NOMO-1 treated with dmso at 0.1 percent for 144 hours (cell line): ENCODE data around the gene TDRD9.
A peak's percentile ranks its signal among the peaks of the same experiment; 100 is the strongest.

ENCODE experiments used
- DNase-seq: peaks from one replicate; lab custom pipeline; 2025; ENCODE audit not compliant: unreplicated experiment; lab: John Stamatoyannopoulos, UW

Gene TDRD9

DNA sequence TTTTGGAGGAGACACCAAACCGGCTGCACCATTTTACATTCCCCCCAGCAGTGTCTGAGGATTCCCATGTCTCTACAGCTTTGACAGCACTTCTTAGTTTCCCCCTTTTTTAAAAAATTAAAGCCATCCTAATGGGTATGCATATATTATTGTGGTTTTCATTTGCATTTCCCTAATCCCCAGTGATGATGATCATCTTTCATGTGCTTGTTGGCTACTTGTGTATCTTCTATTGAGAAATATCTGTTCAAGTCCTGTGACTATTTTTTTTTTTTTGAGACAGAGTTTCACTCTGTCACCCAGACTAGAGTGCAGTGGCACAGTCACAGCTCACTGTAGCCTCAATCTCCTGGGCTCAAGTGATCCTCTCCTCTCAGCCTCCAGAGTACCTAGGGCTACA lies 134.0 kb downstream of the TDRD9 start:
- DNase-seq = no peak

DNA sequence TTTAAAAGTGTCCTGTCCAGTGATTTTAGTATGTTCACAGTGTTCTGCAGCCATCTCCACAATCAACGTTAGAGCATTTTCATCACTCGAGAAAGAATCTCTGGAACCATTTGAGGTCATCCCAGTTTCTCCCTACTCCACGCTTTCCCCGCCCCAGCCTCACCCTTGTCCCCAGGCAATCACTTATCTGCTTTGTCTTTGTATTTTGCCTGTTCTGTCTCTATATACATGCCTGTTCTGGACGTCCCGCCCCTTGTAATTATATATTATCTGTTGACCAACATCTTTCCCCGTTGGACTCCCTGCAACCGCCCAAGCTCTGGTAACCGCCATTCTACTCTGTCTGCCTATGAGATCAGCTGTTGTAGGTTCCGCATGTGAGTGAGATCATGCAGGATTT lies 135.7 kb downstream of the TDRD9 start:
- DNase-seq = no peak

DNA sequence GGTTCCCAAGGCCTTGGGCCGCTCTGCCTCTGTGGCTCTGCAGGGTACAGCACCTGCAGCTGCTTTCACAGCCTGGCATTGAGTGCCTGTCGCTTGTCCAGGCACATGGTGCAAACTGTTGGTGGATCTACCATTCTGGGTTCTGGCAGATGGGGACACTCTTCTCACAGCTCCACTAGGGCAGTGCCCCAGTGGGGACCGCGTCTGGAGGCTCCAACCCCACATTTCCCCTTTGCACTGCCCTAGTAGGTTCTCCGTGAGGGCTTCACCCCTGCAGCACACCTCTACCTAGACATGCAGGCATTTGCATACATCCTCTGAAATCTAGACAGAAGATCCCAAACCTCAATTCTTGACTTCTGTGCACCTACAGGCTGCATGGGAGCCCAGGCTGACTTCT lies 138.0 kb downstream of the TDRD9 start:
- no peak for DNase-seq

DNA sequence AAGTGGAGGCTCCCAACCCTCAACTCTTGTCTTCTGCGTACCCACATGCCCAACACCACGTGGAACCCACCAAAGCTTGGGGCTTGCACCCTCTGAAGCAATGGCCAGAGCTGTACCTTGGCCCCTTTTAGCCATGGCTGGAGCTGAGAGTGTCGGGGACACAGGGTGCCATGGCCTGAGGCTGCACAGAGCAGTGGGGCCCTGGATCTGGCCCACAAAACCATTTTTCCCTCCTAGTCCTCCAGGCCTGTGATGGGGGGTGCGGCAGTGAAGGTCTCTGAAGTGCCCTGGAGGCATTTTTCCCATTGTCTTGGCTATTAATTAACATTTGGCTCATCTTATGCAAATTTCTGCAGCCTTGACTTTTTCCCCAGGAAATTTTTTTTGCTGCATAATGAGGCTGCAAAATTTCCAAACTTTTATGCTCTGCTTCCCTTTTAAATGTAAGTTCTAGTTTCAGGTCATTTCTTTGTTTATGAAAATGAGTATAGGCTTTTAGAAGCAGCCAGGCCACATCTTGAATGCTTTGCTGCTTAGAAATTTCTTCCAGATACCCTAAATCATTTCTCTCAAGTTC lies 138.6 kb downstream of the TDRD9 start:
- no peak for DNase-seq

DNA sequence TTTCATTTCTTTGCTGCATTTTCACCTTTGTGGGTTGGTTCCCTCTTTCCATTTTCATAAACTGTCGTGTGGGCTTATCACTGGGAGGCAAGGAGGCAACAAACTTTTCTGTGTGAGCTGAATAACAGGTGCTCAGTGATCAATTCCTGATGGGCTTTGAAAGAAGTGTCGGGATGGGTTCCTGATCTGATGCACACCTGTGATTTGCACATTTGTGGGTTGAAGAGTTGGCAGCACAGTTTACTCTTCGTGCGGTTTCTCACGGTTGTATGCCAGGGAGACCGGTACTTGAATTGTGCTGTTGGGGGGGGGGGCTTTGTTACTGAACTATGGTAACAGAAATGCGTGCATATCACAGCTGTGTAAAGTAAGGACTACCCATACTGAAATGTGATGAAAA lies 141.3 kb downstream of the TDRD9 start:
- DNase-seq = no peak

DNA sequence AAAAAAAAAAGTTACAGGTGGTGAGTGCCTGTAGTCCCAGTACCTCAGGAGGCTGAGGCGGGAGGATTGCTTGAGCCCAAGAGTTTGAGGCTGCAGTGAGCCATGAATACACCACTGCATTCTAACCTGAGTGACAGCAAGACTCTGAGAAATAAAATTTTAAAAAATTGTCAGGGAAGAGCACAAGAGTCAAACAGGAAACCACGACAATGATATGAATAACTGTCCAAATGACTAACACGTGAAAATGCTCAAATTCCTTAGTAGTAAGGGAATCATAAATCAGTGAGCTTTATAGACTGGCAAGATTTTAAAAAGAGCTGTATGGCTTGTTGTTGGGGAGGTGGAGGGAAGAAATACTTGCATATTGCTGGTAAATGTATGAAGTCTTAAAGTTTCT lies 144.3 kb downstream of the TDRD9 start:
- no peak for DNase-seq

DNA sequence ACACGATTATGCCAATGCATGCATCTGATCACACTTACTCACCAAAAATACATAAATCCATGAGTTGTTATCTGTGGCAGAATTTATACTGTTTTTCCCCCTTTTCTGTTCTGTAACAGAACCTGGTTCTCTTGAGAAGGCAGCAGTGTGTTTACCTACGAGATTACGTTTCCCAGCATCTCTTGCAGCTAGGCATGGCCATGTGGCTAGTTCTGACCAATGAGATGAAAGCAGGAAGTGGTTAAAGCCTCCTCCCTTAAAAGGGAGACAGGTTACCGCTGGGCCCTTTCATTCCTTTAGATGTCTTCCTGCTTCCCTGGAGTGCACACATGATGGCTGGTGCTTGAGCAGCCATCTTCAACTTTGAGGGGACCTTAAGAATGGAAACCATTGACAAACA lies 145.5 kb downstream of the TDRD9 start:
- DNase-seq = no peak

DNA sequence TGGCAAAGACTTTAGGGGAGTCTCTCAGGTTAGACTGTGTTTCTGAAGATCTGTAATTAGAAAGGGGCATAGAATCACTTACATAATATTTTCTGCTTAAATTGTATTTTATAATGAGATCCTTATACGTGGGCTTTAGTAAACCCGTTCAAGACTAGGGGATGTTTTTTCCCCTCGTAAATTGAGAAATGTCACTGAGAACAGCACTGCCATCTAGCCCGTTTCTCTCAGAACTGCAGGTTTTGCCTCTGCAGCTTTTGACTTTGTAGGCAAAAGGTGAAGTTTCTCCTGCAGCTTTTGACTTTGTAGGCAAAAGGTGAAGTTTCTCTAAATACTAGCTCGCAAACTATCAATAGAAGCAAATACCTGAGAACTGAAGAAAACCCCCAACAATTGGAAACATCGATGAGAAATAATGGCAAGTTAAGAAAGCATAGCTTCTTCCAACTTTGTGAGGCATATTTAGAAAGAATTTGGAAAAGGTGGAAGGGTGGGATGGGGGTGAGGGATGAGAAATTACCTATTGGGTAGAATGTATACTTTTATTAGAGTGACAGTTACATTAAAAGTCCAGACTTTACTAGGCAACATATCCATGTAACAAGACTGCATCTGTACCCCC lies 147.4 kb downstream of the TDRD9 start:
- DNase-seq = no peak

DNA sequence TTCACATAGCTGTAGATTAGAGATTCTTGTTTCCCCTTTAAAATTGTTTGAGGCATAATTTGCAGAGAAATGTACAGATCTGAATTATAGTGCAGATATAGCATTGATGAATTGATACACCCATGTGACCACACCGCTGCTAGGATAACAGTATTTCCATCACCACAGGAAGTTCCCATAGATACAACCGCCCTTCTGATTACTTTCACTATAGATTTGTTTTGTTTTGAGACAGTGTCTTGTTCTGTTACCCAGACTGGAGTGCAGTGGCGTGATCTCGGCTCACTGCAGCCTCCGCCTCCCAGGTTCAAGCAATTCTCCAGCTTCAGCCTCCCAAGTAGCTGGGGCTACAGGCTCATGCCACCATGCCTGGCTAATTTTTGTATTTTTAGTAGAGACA lies 148.5 kb downstream of the TDRD9 start:
- no peak for DNase-seq

DNA sequence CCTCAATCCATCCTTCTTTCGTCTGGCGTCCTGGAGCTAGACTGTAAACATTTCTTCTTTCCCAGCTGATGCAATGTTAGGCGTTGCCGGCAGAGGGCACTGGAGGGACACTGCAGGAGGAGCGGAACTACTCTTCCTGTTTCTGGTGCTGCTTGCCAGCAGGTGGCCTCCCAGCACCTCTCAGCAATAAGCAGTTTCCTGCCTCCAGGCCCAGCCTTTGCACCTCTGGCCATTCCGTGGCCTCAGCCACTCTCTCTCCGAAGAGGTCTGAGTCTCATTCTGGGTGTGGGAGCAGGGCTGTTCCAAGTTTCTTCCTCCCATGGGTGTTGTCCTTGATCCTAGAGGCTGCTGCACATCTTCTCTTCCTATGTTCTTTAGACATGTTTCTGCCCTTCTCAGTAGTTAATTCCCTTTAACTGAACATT lies 149.8 kb downstream of the TDRD9 start:
- peak; percentile 78 for DNase-seq

DNA sequence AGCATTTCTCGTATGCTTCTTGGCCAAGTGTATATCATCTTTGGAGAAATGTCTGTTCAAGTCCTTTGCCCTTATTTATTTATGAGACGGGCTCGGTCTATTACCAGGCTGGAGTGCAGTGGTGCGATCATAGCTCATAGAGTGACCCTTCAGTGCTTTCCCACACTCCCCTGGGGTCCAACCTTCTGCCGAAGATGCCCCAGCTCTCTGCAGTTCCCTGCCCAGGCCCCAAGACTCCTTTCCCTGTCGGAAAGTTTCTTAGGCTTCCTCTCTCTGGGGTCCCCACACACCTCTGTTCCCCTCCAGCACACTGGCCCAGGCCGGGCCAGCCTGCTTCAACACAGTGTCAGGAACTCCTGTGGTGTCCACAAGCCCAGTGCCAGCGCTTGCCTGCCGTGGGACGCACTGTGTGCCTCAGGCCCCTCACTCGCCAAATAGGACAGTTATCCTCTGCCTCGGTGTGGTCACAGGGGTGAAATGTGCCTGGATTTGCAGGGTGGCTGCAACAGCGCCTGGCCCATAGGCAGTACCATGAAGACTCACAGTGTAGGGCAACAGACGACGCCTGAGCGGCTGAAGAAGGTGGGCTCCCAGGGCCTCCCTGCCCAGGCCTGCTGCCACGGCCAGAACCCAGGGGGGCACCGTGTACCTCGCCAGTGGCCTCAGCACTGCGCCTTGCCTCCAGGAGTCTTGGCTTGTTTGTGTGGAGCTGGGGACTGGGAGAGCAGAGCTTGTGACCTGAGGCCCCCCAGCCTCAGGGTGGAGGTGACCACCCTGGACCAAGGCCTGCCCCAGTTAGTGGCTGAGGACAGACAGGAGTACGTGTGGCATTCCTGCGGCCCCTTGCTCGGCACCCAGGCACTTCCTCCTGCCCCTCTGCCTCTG lies 152.4 kb downstream of the TDRD9 start:
- no peak for DNase-seq

DNA sequence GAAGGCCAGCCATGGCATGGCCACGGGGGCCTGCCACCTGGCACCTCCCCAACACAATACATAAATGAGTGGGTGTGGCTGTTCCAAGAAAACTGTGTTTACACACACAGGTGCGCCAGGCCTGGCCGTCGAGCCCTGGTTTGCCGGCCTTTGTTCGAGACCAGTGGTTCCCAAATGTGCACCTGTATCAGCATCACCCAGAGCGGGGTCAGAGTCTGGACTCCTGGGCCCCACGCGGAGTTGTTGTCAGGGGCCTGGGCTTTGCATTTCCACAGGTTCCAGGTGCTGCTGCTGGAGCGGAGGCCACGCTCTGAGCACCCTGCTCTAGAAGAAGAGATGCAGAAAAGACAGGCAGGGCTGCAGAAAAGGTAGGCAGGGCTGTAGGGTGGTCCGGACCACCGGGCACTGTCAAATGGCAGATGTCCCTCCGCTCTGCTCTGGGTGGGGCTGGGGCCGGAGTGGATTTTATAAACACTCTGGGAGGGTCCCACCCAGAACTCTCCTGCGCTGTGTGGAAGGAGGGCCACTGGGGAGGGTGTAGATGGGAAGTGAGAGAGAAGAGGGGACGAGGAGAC lies 153.1 kb downstream of the TDRD9 start:
- no peak for DNase-seq

DNA sequence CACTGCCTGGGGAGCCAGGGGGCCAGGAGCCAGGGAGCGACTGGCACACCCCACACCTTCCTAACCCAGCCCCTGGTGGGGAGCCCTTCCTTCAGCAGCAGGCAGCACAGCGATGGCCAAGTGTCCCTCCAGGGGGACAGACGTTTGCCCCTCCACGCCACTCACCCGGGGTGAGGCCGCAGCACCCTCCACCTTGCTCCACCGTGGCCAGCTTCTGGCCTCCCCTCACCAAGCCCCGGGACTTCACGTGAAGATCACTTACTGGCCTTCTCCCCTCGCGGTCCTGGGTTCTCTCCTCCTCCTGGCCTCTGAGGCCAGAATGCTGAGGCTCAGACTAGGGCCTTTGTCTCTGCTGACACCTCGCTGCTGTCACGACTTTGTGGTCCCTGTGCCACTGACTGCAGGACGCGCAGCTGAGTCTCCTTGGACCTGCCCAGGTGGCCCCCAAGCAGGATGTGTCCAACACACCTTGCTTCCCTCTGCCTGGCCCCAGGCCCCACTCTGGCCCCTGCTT lies 153.8 kb downstream of the TDRD9 start:
- DNase-seq = no peak

DNA sequence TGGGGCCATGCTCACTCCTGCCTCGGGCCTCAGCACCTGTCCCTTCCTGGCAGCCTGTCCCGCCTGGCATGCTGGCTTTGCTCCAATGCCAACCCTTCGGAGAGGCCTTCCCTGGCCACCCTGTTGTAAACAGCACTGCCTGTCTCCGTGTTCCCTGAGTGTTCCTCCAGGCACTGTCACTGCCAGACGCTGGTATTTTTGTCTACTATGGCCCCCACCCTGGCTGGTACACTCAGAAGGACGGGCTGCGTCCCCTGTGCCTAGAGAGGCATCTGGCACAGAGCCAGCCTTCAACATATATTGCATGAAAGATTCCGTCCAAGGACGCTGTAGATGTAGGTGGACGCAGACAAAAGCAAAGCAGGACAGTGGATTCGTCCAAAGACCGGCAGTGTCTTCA lies 154.6 kb downstream of the TDRD9 start:
- no peak for DNase-seq

DNA sequence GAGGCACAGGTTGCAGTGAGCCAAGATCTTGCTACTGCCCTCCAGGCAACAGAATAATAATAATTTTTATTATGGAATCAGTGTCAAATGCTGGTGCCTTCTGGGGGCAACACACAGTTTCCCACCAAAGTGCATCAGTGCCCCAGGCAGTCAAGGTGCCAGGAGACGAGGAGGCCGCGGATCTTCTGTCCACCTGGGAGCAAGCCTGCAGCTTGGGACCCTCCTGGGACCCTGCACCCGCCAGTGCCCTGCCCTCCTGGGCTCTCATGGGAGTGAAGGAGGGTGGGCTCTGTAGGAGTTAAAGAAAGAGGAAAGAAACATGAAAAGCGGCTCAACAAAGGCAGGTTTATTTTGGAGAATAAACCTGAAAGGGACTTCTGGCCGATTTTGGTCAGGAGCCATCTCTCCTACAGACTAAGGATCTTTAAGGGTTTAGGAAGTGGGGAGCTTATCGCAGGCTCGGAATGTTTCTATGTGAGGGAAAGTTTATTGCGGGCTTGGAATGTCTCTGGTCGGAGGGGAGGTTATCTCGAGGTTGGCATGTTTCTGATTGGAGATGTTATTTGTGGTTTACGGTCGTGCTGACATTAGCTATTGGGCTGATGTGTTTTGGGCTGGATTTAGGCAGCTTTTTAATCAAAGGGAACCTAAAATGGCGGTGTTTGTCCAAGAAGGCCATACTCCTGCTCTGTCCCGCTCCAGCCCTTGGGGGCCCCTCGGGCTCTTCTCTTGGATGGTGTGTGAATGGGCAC lies 156.2 kb downstream of the TDRD9 start:
- DNase-seq = no peak

DNA sequence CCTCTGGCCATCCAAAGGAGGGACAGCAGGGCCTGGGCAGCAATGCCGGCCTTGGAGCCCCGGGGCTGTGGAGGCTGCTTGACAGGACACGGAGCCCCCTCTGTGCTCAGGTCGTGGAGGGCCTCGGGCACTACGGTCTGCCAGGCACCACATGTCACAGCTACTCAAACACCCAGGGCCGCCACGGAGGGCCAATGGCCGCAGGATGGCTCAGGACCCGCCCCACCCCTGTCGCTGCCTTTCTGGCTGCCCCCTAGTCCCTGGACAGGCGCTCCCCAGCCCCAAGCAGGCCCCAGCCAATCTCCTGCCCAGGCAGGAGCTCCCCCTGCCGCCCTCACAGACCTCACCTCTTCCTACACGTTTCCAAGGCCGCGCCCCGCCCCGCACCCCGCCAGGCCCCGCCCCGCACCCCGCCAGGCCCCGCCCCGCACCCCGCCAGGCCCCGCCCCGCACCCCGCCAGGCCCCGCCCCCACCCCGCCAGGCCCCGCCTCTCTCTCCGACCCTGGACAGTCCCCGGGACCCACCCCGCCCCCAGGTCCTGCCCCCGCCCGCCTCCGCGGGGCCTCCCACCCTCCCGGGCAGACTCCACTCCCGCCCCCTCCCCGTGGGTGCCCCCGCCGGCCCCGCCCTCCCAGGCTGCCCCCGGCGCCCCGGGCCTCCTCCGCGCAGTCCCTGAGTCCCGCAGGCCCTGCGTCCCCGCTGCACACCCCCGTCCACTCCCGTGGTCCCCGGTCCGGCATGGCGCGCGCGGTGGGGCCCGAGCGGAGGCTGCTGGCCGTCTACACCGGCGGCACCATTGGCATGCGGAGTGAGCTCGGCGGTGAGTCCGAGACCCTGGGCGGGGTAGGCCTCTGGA lies 157.0 kb downstream of the TDRD9 start, which contains the start of gene ASPG:
ASPG (plus strand) TSS at position 669 of the 857 bp plus-strand sequence; CDS start at position 740, 71 bp downstream.
- DNase-seq = no peak

DNA sequence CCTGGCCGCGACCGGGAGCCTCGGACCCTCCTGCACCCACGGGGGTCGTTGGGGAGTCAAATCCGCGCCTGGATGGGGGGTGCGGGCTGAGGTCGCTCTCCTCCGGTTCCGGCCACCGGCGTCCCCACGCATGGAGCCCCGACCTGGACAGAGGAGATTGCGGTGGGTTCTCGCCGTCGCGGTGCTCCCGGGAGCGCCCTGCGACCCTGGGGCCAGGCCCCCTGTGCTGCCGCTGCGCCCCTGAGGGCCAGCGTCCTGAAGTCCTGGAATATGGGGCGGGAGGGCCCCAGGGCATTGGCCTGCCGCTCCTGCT lies 157.6 kb downstream of the TDRD9 start:
- DNase-seq = no peak

DNA sequence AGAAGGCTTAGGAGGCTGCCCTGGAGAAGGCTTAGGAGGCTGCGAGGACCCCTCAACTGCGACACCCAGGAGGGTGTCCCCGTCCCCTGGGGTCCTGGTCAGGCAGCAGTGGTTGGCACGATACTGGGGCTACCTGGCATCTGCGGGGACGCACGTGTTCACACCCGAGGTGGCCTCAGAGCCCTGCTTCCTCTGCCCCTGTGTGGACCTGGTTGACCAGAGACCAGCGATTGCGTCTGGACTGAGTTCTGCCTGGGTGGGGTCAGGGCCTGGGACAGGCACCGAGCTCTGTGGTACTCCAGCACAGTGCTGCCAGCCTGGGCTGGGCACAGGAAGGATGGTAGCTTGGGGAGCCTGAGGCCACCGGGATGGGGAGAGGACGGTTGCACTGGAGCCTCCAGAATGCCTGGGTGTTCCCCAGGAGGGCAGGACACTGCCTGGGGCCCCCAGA lies 158.0 kb downstream of the TDRD9 start:
- no peak for DNase-seq

DNA sequence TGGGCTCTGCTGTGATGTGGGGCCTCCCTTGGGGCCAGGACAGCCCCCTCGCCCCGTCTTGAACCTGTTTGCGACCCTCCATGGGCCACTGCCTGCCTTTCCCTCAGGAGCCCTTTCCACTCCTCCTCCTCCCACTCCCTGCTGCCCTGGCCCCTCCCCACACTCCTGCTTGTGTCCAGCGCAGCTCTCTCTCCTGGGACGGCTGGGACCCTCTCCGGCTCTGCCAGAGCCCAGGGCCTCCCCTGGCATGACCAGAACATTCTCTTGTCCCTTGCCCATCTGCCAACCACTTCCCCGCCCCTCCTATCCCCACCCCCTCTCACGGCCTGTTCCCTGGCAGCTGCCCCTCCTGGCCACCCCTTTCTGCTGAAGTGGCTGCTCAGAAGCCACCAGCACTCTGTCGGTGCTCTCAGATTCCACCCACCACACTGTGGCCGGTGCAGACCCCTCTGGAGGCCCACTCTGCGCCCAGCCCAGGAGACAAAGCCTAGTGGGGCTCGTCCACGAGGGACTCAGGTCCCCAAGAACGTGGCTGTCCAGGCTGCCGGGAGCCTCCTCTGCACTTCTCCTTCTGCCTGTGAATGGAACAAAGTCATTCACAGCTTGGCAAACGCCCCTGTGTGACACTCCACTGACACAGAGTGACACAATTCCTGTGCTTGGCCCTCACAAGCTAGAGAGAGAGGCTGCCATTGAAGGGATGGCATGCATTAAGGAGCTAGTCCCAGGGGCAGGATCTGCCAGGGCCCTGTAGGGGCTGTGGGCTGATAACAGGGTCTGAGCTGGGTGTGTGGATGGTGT lies 158.6 kb downstream of the TDRD9 start:
- no peak for DNase-seq
